ENCODE results near the gene RASSF4.

The RASSF4 gene

DNA sequence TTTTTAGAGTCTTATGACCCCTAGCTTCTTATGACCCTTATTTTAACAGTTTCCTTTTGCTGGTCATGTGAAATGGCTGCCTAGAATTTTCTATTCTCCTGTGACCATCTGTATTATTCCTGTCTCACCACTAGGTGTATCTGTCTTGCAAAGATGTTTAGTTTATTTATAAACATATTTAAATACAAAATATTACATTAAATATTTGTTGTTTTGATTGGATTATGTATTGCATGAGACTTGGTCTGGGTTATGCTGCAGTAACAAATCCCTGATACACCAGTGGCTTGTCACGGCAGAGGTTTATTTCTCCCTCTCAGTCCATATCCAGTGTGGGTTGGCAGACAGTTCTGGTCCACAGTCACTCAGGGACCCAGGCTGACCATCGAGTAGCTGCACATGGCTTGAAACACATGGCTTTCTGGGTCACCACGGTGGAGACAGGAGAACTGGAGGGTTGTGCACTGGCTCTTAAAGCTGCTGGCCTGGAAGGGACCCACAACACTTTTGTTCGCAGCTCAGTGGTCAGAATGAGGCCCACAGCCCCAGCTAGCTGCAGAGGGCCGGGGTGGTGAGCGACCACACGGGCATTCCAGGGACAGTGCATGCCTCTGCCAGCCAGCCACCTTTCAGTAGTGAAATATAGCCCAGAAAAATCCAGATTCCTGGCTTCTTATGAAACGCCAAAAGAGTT lies 7.4 kb downstream of the RASSF4 start:
- in situ Hi-C loops (cut with HindIII; ENCODE audit: low sequenced_read_pairs) = no loop called here
- TF ChIP-seq, protein P1, sequence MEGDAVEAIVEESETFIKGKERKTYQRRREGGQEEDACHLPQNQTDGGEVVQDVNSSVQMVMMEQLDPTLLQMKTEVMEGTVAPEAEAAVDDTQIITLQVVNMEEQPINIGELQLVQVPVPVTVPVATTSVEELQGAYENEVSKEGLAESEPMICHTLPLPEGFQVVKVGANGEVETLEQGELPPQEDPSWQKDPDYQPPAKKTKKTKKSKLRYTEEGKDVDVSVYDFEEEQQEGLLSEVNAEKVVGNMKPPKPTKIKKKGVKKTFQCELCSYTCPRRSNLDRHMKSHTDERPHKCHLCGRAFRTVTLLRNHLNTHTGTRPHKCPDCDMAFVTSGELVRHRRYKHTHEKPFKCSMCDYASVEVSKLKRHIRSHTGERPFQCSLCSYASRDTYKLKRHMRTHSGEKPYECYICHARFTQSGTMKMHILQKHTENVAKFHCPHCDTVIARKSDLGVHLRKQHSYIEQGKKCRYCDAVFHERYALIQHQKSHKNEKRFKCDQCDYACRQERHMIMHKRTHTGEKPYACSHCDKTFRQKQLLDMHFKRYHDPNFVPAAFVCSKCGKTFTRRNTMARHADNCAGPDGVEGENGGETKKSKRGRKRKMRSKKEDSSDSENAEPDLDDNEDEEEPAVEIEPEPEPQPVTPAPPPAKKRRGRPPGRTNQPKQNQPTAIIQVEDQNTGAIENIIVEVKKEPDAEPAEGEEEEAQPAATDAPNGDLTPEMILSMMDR (IDR thresholded peaks at IDR 0.05; ENCODE audit: low read depth, low read length, missing control alignments) = no peak
- DNase-seq (ENCODE audit: low read depth) = no peak
- H3K4me3 ChIP-seq (ENCODE audit: low read depth, low read length) = no peak overlapping the region

DNA sequence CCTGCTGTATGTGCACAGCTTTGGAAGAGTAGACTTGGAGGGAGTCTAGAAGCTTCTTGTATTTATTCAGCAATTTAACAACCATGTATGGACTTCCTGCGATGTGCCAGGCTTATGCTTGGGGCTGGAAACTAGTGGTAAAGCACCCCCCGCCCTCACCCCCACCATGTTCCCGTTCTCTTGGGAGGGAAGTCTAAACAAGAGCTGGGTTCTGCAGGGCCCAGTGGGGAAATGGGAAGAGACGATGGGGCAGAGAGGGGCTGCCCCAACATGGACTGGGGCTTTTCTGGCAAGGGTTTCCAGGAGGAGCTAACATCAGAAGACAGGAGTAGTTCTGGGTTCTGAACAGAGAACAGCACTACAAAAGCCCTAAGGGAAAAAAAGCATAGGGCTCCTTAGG lies 8.0 kb downstream of the RASSF4 start:
- H3K4me3 ChIP-seq (ENCODE audit: low read depth, low read length) = no peak overlapping the region
- TF ChIP-seq, protein P1 (IDR thresholded peaks at IDR 0.05; ENCODE audit: low read depth, low read length, missing control alignments) = no peak
- no peak for DNase-seq (ENCODE audit: low read depth)
- in situ Hi-C loops (cut with HindIII; ENCODE audit: low sequenced_read_pairs) = no loop called here

DNA sequence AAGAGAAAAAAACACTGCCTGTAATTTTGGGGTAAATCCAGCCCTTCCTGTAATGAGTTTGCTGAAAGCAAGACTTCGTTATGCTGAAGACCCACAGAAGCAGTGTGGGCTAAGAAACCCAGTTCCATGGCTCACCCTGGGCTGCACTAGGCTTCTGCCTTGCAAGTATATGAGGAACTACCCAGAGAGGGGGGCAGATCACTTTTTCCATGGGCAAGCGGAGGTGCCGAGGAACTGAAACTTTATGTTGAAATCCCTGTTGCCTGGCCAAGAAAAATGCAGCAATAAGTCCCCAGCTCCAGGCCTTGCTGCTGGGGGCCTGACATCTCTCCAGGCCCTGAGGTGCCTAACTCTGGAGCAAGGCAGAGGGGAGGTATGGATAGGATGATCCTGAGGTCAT lies 8.5 kb downstream of the RASSF4 start:
- DNase-seq (ENCODE audit: low read depth) = no peak
- TF ChIP-seq, protein P1 (IDR thresholded peaks at IDR 0.05; ENCODE audit: low read depth, low read length, missing control alignments) = no peak
- in situ Hi-C loops (cut with HindIII; ENCODE audit: low sequenced_read_pairs) = no loop called here
- H3K4me3 ChIP-seq (ENCODE audit: low read depth, low read length) = no peak overlapping the region

DNA sequence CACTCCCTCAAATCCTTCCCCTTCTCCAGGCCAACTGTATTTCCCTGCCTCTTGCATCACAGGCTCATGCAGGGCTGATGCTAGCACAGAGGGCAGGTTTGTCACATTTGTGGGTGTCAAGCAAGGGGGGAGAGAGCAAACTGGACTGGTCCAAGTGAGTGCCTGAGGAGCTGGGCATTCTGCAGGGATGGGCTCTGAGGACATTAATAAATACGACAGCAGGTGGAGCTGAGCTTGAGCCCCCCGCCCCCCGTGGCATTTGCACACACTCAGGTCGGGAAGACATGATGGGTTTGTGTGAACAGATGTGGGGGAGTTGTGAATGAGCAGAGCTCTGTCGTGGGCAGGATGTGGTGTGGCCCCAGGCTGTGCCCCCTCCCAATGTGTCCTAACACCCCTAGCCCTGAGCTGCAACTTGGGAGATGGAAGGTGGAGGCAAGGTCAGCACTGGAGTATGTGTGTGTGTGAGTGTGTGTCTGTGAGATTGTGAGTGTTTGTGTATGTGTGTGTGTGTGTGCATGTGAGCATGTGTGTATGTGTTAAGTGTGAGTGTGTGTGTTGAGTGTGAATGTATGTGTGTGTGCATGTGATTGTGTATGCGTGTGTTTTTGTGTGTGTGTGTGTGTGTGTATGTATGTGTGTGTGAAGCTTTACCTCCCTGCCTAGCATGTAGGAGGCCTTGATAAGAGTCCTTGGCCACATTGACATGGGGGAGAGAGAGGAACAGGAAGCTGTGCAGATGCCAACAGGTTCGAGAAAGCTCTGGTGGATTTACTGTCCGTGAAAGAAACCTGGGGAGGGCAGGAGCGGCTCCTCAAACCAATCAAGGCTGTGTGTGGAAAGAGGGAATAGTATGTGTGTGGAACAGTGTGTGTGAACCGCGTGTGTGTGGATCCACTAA lies 9.1 kb downstream of the RASSF4 start:
- H3K4me3 ChIP-seq (ENCODE audit: low read depth, low read length) = no peak overlapping the region
- in situ Hi-C loops (cut with HindIII; ENCODE audit: low sequenced_read_pairs) = no loop called here
- no peak for DNase-seq (ENCODE audit: low read depth)
- TF ChIP-seq, protein P1 (IDR thresholded peaks at IDR 0.05; ENCODE audit: low read depth, low read length, missing control alignments) = no peak

DNA sequence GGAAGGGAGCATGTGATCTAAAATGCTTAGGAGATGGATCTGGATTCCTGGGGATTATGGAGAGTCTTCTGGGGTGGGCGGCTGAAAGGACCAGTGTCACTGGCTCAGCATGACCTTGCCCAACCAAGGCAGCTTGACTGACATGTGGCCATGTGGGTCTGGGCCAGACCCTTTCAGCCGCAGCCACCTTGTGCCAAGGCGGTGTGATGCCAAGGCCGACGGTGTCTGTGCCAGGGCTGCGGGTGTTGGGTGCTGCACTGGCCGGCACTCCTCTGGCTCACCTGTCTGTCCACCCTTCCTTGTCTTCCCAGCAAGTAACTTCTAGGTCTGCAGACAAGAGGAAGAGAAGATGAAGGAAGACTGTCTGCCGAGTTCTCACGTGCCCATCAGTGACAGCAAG lies 10.3 kb downstream of the RASSF4 start:
- in situ Hi-C loops (cut with HindIII; ENCODE audit: low sequenced_read_pairs) = no loop called here
- H3K4me3 ChIP-seq (ENCODE audit: low read depth, low read length) = no peak overlapping the region
- TF ChIP-seq, protein P1 (IDR thresholded peaks at IDR 0.05; ENCODE audit: low read depth, low read length, missing control alignments) = no peak
- no peak for DNase-seq (ENCODE audit: low read depth)

DNA sequence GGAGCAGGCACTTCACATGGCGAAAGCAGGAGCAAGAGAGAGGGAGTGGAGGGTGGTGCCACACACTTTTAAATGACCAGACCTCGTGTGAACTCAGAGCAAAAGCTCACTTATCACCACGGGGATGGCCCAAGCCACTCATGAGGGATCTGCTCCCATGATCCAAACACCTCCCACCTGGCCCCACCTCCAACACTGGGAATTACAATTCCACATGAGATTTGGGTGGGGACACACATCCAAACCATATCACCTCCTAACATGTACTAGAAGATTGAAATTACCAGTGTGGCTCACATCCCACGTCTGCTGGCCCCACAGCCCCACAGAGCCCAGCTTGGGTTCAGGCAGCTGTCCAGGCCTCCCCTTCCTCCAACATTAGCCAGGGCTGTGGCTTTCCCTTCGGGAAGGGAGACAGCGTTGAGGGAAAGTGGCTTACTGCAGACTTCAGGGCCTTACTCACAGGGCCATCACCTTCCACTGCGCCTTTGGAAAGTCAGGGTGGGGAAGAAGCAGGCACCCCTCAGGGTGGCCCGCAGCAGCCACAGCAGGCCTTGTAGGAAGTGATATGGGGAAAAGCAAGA lies 11.3 kb downstream of the RASSF4 start:
- TF ChIP-seq, protein P1 (IDR thresholded peaks at IDR 0.05; ENCODE audit: low read depth, low read length, missing control alignments) = no peak
- in situ Hi-C loops (cut with HindIII; ENCODE audit: low sequenced_read_pairs) = no loop called here
- no peak for DNase-seq (ENCODE audit: low read depth)
- no peak overlapping the region for H3K4me3 ChIP-seq (ENCODE audit: low read depth, low read length)
